ENCODE data around the gene FBXW8. TPM values are rescaled to one million over a fixed set of nuclear protein-coding genes. Genes with fewer than 3 reads are reported as not detected.

FBXW8 gene
- polyA plus RNA-seq, 6 donors from 2014 or later: 7.4 to 15.3 (median 10.9) TPM

- Mint-ChIP-seq H3K4me3 (no peak overlapping the region), H3K27me3 (no peaks in the 10 kb centered on the region), H3K4me1 (peaks cover 10 to 29% (median 11%) of the 10 kb centered on the region in 3 donors), H3K9me3 (peaks cover 0 to 7% (median 0%) of the 10 kb centered on the region in 7 donors), H3K36me3 (peaks cover 25 to 30% of the 10 kb centered on the region in 2 donors), H3K27ac (peak overlapping the region in 1 of 6 donors; percentile 68)
- ATAC-seq (ENCODE audit: low read depth in 2 of 2): no peak
- no peak for DNase-seq
Measured at GRCh38 chr12:116933512-116934246, 22.9 kb downstream of the FBXW8 start.

- peak overlapping the region in 1 of 6 donors; percentile 70 for H3K27ac Mint-ChIP-seq
- peaks cover 25 to 28% of the 10 kb centered on the region in 2 donors for H3K36me3 Mint-ChIP-seq
- H3K27me3 Mint-ChIP-seq: no peaks in the 10 kb centered on the region
- H3K9me3 Mint-ChIP-seq: peaks cover 0 to 7% (median 0%) of the 10 kb centered on the region in 7 donors
- ATAC-seq (ENCODE audit: low read depth in 2 of 2): no peak
- H3K4me3 Mint-ChIP-seq: no peak overlapping the region
- DNase-seq: no peak
- peaks cover 10 to 29% (median 11%) of the 10 kb centered on the region in 3 donors for H3K4me1 Mint-ChIP-seq
Measured at GRCh38 chr12:116934908-116935705, 24.4 kb downstream of the FBXW8 start.

GRCh38 chr12:116937640-116938039, 26.9 kb downstream of the FBXW8 start:
- Mint-ChIP-seq H3K27ac (peak overlapping the region in 1 of 6 donors; percentile 72), H3K36me3 (peaks cover 28 to 29% of the 10 kb centered on the region in 2 donors), H3K9me3 (peaks cover 1 to 10% (median 7%) of the 10 kb centered on the region in 7 donors), H3K4me3 (no peak overlapping the region), H3K27me3 (no peaks in the 10 kb centered on the region), H3K4me1 (peaks cover 5 to 25% (median 16%) of the 10 kb centered on the region in 3 donors)
- ATAC-seq (ENCODE audit: low read depth in 2 of 2) (no peak), DNase-seq (no peak)

- H3K27me3 Mint-ChIP-seq: no peaks in the 10 kb centered on the region
- peaks cover 32 to 47% of the 10 kb centered on the region in 2 donors for H3K36me3 Mint-ChIP-seq
- H3K9me3 Mint-ChIP-seq: peaks cover 7 to 22% (median 15%) of the 10 kb centered on the region in 7 donors
- ATAC-seq (ENCODE audit: low read depth in 2 of 2) (no peak), DNase-seq (no peak)
- H3K27ac Mint-ChIP-seq: no peak overlapping the region
- H3K4me3 Mint-ChIP-seq: no peak overlapping the region
- H3K4me1 Mint-ChIP-seq: peaks cover 4 to 25% (median 16%) of the 10 kb centered on the region in 3 donors
Measured at GRCh38 chr12:116939734-116940133, 29.0 kb downstream of the FBXW8 start.

- no peaks in the 10 kb centered on the region for H3K27me3 Mint-ChIP-seq
- no peak overlapping the region for H3K27ac Mint-ChIP-seq
- peaks cover 35 to 48% of the 10 kb centered on the region in 2 donors for H3K36me3 Mint-ChIP-seq
- peaks cover 2 to 22% (median 14%) of the 10 kb centered on the region in 7 donors for H3K9me3 Mint-ChIP-seq
- ATAC-seq (ENCODE audit: low read depth in 2 of 2) (no peak), DNase-seq (no peak)
- no peak overlapping the region for H3K4me3 Mint-ChIP-seq
- H3K4me1 Mint-ChIP-seq: peaks cover 4 to 17% (median 16%) of the 10 kb centered on the region in 3 donors
Measured at GRCh38 chr12:116941188-116941587, 30.4 kb downstream of the FBXW8 start.

GRCh38 chr12:116943419-116944372, 32.9 kb downstream of the FBXW8 start:
- Mint-ChIP-seq H3K9me3 (peaks cover 0 to 22% (median 14%) of the 10 kb centered on the region in 7 donors), H3K27ac (peak overlapping the region in 1 of 6 donors; percentile 13), H3K4me3 (no peak overlapping the region), H3K27me3 (no peaks in the 10 kb centered on the region), H3K4me1 (peaks cover 4 to 6% (median 4%) of the 10 kb centered on the region in 3 donors), H3K36me3 (peaks cover 44 to 48% of the 10 kb centered on the region in 2 donors)
- ATAC-seq (ENCODE audit: low read depth in 2 of 2): no peak
- no peak for DNase-seq

GRCh38 chr12:116945886-116946550, 35.3 kb downstream of the FBXW8 start:
- Mint-ChIP-seq H3K36me3 (peaks cover 58 to 59% of the 10 kb centered on the region in 2 donors), H3K4me3 (no peak overlapping the region), H3K4me1 (peaks cover 0 to 4% (median under 1%) of the 10 kb centered on the region in 3 donors), H3K27ac (no peak overlapping the region), H3K27me3 (no peaks in the 10 kb centered on the region), H3K9me3 (peaks cover 0 to 22% (median 14%) of the 10 kb centered on the region in 7 donors)
- no peak for DNase-seq
- no peak for ATAC-seq (ENCODE audit: low read depth in 2 of 2)

- Mint-ChIP-seq H3K36me3 (peaks cover 53 to 57% of the 10 kb centered on the region in 2 donors), H3K4me1 (peaks cover 0 to 4% (median 0%) of the 10 kb centered on the region in 3 donors), H3K27me3 (no peaks in the 10 kb centered on the region), H3K4me3 (no peak overlapping the region), H3K9me3 (peaks cover 0 to 8% (median 3%) of the 10 kb centered on the region in 7 donors), H3K27ac (no peak overlapping the region)
- ATAC-seq (ENCODE audit: low read depth in 2 of 2): no peak
- DNase-seq: no peak
Measured at GRCh38 chr12:116948298-116948697, 37.5 kb downstream of the FBXW8 start.

- Mint-ChIP-seq H3K9me3 (no peaks in the 10 kb centered on the region), H3K27ac (peak overlapping the region in 1 of 6 donors; percentile 2), H3K27me3 (no peaks in the 10 kb centered on the region), H3K4me1 (peaks cover 0 to 13% (median 4%) of the 10 kb centered on the region in 3 donors), H3K36me3 (peaks cover 31 to 41% of the 10 kb centered on the region in 2 donors), H3K4me3 (no peak overlapping the region)
- DNase-seq (no peak), ATAC-seq (ENCODE audit: low read depth in 2 of 2) (no peak)
Measured at GRCh38 chr12:116950628-116951325, 40.0 kb downstream of the FBXW8 start.

- no peak for ATAC-seq (ENCODE audit: low read depth in 2 of 2)
- H3K27me3 Mint-ChIP-seq: no peaks in the 10 kb centered on the region
- H3K36me3 Mint-ChIP-seq: peaks cover 10 to 14% of the 10 kb centered on the region in 2 donors
- no peak overlapping the region for H3K27ac Mint-ChIP-seq
- peaks cover 0 to 14% (median 4%) of the 10 kb centered on the region in 3 donors for H3K4me1 Mint-ChIP-seq
- no peak overlapping the region for H3K4me3 Mint-ChIP-seq
- H3K9me3 Mint-ChIP-seq: no peaks in the 10 kb centered on the region
- DNase-seq: no peak
Measured at GRCh38 chr12:116954710-116955381, 44.1 kb downstream of the FBXW8 start.

- no peak overlapping the region for H3K27ac Mint-ChIP-seq
- no peaks in the 10 kb centered on the region for H3K9me3 Mint-ChIP-seq
- DNase-seq (no peak), ATAC-seq (ENCODE audit: low read depth in 2 of 2) (no peak)
- peaks cover 2 to 19% (median 4%) of the 10 kb centered on the region in 3 donors for H3K4me1 Mint-ChIP-seq
- peaks cover 8 to 10% of the 10 kb centered on the region in 2 donors for H3K36me3 Mint-ChIP-seq
- no peak overlapping the region for H3K4me3 Mint-ChIP-seq
- H3K27me3 Mint-ChIP-seq: no peaks in the 10 kb centered on the region
Measured at GRCh38 chr12:116955382-116956021, 44.8 kb downstream of the FBXW8 start.

Data from naive B cell (primary cell).